Thyroid gland (tissue), 4 donors: Measurements from ENCODE around the gene C1QTNF9B. TPM values are rescaled to one million over a fixed set of nuclear protein-coding genes. Genes with fewer than 3 reads are reported as not detected.
A peak's percentile ranks its signal among the peaks of the same experiment; 100 is the strongest.
"Not testable (repeated sequence)": the region's sequence is repeated elsewhere in the genome, so short reads cannot be mapped to it uniquely, and the experiment has no call there.

ENCODE experiments used
- DNase-seq, 2 donors: peaks; one replicate each; pipeline ENCODE4 v3.0.0-alpha.2; 2019
- H3K27ac ChIP-seq, 3 donors: fragments of 200-600 bp; sonication (generic); 1 replicate in 2 of 3; 2 replicates in 1 of 3; pipeline ENCODE4 v1.5.1; 2016 to 2019; ENCODE audit warnings: mild to moderate bottlenecking in 1 of 3, moderate library complexity in 1 of 3
- H3K27me3 ChIP-seq: fragments of 200-600 bp; sonication (generic); one replicate; pipeline ENCODE4 v1.5.1; 2019
- H3K36me3 ChIP-seq, 2 donors: fragments of 200-600 bp; sonication (generic); one replicate each; pipeline ENCODE4 v1.5.1; 2016 to 2019
- H3K4me1 ChIP-seq, 2 donors: fragments of 200-600 bp; sonication (generic); one replicate each; pipeline ENCODE4 v1.5.1; 2017 to 2019
- H3K4me3 ChIP-seq, 3 donors: fragments of 200-600 bp; sonication (generic); replicated peaks in 1 of 3; 1 replicate in 2 of 3; 2 replicates in 1 of 3; pipeline ENCODE4 v1.5.1; 2016; ENCODE audit warnings: mild to moderate bottlenecking in 1 of 3
- H3K9me3 ChIP-seq: fragments of 200-600 bp; sonication (generic); one replicate; pipeline ENCODE4 v1.5.1; 2017
- POLR2A ChIP-seq, 2 donors: fragments of 450-650 bp; IDR thresholded peaks; one replicate each; pipeline ENCODE4 v1.6.1; 2017; ENCODE audit warnings: antibody characterized with exemption in 2 of 2, mild to moderate bottlenecking in 2 of 2, moderate library complexity in 1 of 2
- WGBS, 2 donors: methylation state at CpG; one replicate each; pipeline ENCODE4 v1.1.5; 2017; 5-methylcytosine and 5-hydroxymethylcytosine counted together
- intact Hi-C: fragments of 100-400 bp; cut with DNase I; formaldehyde crosslinking; loops from one replicate; pipeline ENCODE4 v1.15.1; 2023
- total RNA-seq, 4 donors: library from RNA; depleted of rRNA; stranded (reverse); fragments of >200 nt; gene quantifications; one replicate each; pipeline ENCODE4 v1.2.3, GENCODE V29; 2016
- TF ChIP-seq, protein P1 (sequence below), 6 experiments: fragments of 200-600 bp in 3 of 6; fragments of 450-650 bp in 3 of 6; sonication (generic) in 3 of 6; IDR thresholded peaks; one replicate each; pipeline ENCODE4 v1.5.1; 2016 to 2019; ENCODE audit warnings: antibody characterized with exemption in 6 of 6, mild to moderate bottlenecking in 2 of 6, inconsistent platforms in 1 of 6, moderate library complexity in 1 of 6

C1QTNF9B gene
- total RNA-seq, 4 donors from 2014 or later, result not detected

DNA sequence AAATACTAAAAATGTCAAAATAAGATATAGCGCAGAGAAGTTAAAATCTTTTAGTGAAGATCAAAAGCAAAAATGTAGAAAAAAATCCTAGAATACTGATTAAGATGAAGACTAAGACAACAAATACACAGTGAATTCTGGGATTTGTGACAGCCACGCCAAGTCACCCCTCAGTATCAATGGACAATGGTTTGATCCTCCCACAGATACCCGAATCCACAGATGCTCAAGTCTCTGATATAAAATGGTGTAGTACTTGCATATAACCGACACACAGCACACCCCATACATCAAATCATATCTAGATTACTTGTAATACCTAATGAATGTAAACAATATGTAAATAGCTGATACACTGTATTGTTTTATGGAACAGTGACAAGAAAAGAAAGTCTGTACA, 14.0 kb downstream of the C1QTNF9B start:
- Histone ChIP-seq H3K9me3 (no peaks in the 10 kb centered on the region), H3K4me1 (peaks cover 4 to 8% of the 10 kb centered on the region in 2 donors), H3K36me3 (peaks cover 4 to 16% of the 10 kb centered on the region in 2 donors), H3K27me3 (no peaks in the 10 kb centered on the region), H3K4me3 (no peak overlapping the region), H3K27ac (no peak overlapping the region)
- DNase-seq, result no peak
- 93 to 95% methylated on average over 4 of the region's 4 CpGs for WGBS, 2 donors
- no peak for TF ChIP-seq POLR2A (IDR thresholded peaks at IDR 0.05)
- TF ChIP-seq, protein P1, sequence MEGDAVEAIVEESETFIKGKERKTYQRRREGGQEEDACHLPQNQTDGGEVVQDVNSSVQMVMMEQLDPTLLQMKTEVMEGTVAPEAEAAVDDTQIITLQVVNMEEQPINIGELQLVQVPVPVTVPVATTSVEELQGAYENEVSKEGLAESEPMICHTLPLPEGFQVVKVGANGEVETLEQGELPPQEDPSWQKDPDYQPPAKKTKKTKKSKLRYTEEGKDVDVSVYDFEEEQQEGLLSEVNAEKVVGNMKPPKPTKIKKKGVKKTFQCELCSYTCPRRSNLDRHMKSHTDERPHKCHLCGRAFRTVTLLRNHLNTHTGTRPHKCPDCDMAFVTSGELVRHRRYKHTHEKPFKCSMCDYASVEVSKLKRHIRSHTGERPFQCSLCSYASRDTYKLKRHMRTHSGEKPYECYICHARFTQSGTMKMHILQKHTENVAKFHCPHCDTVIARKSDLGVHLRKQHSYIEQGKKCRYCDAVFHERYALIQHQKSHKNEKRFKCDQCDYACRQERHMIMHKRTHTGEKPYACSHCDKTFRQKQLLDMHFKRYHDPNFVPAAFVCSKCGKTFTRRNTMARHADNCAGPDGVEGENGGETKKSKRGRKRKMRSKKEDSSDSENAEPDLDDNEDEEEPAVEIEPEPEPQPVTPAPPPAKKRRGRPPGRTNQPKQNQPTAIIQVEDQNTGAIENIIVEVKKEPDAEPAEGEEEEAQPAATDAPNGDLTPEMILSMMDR (IDR thresholded peaks at IDR 0.05), result no peak
- intact Hi-C loops, result no loop called here

DNA sequence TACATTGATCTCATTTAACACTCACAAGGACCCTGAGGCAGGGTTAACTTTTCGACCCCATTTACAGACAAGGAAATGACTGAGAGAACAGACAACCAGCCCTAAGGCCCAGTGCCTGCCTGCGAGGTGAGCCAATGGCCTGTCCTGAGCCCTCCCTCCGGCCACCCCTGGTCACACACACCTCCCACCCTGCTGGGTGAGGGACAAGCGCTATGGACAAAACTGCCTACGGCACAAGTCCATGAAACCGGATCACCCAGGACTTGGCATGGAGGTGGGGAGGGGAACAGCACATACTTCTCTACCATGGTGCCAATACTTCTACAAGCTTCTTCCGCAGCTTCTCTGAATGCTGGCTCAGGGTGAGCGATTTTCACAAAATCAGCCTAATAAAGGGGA, 15.9 kb downstream of the C1QTNF9B start:
- DNase-seq, H3K4me3 ChIP-seq, H3K9me3 ChIP-seq, H3K27me3 ChIP-seq, intact Hi-C loops, H3K4me1 ChIP-seq, H3K27ac ChIP-seq: not testable (repeated sequence)
- WGBS, 2 donors, result 94 to 95% methylated on average over 7 to 8 of the region's 8 CpGs
- H3K36me3 ChIP-seq, result peaks cover 4 to 25% of the 10 kb centered on the region in 2 donors

DNA sequence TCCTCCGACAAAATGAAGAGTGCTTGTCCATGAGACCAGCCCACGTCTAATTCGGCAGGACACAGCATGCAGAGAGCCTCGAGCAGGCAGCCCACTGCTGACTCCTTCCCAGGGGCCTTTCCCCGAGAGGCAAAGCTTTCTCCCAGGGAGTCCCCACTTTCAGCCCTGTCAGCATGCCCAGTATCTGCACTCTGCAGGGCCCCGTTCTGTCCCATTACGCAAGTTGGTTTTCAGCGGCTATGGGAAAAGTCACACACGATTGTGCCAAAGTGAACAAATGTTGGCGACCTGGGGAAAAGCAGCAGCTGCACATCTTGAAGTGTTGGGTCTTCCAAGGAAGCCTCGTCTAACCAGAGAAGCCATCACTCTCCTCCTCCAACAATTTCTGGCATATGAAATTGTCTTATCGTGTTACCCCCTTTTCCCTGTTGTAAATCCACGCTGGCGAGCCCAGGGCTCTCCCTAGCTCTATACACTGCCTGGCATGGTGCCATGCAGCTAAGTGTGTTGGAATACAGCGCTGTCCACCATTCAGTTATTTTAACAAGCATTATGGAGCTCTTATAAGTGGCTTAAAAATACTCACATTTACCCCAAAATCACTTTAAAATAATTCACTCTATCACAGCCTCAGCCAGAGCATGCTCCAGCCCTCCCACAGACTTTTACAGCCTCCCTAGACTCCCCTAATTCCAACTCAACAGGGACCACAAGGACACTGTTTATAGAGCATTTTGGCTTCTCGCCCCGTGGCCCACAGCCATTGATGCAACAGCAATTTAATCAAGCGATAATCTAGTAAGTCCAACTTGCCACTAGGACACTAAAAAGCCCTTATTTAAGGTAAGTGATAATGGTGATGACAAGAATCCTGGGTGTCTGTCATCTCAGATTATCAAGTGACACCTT, 16.6 kb downstream of the C1QTNF9B start:
- peaks cover 4 to 25% of the 10 kb centered on the region in 2 donors for H3K36me3 ChIP-seq
- H3K27ac ChIP-seq, H3K4me1 ChIP-seq, intact Hi-C loops, H3K9me3 ChIP-seq, H3K27me3 ChIP-seq, H3K4me3 ChIP-seq: not testable (repeated sequence)
- DNase-seq, result peak; percentile 20 to 42
- WGBS, 2 donors, result 77 to 85% methylated on average over 9 to 15 of the region's 18 CpGs

DNA sequence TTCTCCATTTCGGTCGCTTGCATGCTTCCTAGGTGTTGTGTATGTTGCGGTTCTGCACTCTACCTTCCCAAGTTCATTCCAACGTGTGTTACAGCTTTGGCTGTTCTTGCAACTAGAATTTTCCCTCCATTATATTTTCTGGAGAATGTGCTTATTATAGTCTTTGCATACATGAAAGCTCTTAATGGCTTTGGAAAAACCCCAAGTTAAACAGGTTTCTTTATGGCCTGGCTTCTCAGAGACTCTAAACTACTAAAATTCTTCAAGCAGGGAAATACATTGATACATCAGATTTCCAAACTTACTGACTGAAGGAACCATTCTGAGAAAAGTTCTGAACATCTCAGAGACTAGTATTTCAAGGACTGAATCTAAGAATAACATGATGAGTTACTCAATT, 20.0 kb downstream of the C1QTNF9B start:
- H3K4me3 ChIP-seq, result no peak overlapping the region
- intact Hi-C loops, result no loop called here
- 93 to 95% methylated on average over 4 of the region's 4 CpGs for WGBS, 2 donors
- H3K4me1 ChIP-seq, result no peaks in the 10 kb centered on the region
- no peaks in the 10 kb centered on the region for H3K27me3 ChIP-seq
- no peak for DNase-seq
- TF ChIP-seq, protein P1 (IDR thresholded peaks at IDR 0.05), result no peak
- TF ChIP-seq POLR2A (IDR thresholded peaks at IDR 0.05), result no peak
- peaks cover 0 to 17% of the 10 kb centered on the region in 2 donors for H3K36me3 ChIP-seq
- no peak overlapping the region for H3K27ac ChIP-seq
- no peaks in the 10 kb centered on the region for H3K9me3 ChIP-seq

DNA sequence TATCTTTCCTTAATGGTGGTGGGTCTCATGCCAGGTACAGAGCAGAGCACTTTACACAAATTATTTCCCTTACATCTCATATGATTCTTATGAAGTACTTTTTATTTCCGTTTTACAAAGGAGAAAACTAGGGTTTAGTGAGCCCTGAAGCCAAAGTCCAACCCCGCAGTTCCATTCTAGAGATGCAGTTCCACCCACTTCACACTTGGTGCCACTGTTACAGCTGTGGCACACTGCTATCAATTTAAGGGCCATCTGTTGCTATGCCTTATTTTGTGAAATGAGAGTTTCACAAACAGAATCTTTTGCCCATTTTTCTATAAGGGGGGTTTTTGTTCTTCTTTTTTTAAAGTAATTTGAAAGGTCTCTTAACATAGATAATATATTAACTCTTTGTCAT, 21.0 kb downstream of the C1QTNF9B start:
- H3K4me1 ChIP-seq, result no peaks in the 10 kb centered on the region
- no peak overlapping the region for H3K4me3 ChIP-seq
- no peak overlapping the region for H3K27ac ChIP-seq
- H3K27me3 ChIP-seq, result no peaks in the 10 kb centered on the region
- TF ChIP-seq, protein P1 (IDR thresholded peaks at IDR 0.05), result peak in 3 of 6 experiments; percentile 7 to 46 (median 12)
- TF ChIP-seq POLR2A (IDR thresholded peaks at IDR 0.05), result no peak
- no peak for DNase-seq
- H3K9me3 ChIP-seq, result no peaks in the 10 kb centered on the region
- intact Hi-C loops, result no loop called here
- peaks cover 0 to 17% of the 10 kb centered on the region in 2 donors for H3K36me3 ChIP-seq
- WGBS, 2 donors, result 70 to 71% methylated on average over 2 of the region's 2 CpGs

DNA sequence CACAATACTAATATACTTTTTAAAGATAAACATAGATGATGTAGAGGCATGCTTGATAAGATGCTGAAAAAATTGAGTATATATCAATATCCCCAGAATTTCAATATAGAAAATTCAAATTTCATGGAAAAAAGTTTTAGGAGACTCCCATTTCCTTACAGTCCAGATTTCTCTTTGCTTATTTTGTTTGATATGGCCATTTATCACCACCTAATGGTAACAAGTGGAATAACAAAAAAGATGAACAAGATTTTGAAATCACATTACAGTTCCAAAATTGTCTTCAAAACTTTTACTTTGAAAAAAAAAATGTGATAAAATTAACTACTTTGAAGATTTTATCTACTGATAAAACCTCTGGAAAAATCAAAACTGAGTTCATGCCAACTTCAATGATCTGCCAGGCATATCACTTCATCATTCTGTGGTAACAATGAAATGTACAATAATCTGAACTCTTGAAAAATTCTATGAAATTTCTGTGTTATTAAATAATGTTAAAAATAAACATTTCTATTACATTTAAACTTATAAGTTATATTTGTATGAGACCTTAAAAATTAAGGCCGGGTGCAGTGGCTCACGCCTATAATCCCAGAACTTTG, 25.6 kb downstream of the C1QTNF9B start:
- H3K27me3 ChIP-seq, result no peaks in the 10 kb centered on the region
- no peak for DNase-seq
- no peak overlapping the region for H3K27ac ChIP-seq
- H3K4me1 ChIP-seq, result no peaks in the 10 kb centered on the region
- H3K4me3 ChIP-seq, result no peak overlapping the region
- no peaks in the 10 kb centered on the region for H3K36me3 ChIP-seq
- TF ChIP-seq POLR2A (IDR thresholded peaks at IDR 0.05), result no peak
- TF ChIP-seq, protein P1 (IDR thresholded peaks at IDR 0.05), result peak; percentile 11 to 81 (median 44)
- WGBS, 2 donors, result 93 to 94% methylated on average over 2 of the region's 2 CpGs
- intact Hi-C loops, result loop anchor here (5.0 kb wide), 2 partner anchors 154 to 404 kb away; no protein-coding TSS in a partner anchor
- H3K9me3 ChIP-seq, result no peaks in the 10 kb centered on the region
